ENCODE results near the gene GALNT9.

GRCh38 chr12:132321321-132322118 is 7.9 kb downstream of the GALNT9 start:
- TF ChIP-seq CTCF (IDR thresholded peaks at IDR 0.05; ENCODE audit: poor library complexity, severe bottlenecking) = no peak
- TF ChIP-seq EZH2 (IDR thresholded peaks at IDR 0.05; ENCODE audit: borderline replicate concordance, insufficient read depth, low read length, poor library complexity, severe bottlenecking) = no peak
- no peak for TF ChIP-seq SMC3 (conservative IDR thresholded peaks at IDR 0.05; ENCODE audit: poor library complexity)
- no peak for TF ChIP-seq EP300 (conservative IDR thresholded peaks at IDR 0.05; ENCODE audit: poor library complexity, severe bottlenecking)
- TF ChIP-seq POLR2AphosphoS5 (IDR thresholded peaks at IDR 0.05) = no peak
- no peak for TF ChIP-seq RAD21 (conservative IDR thresholded peaks at IDR 0.05)
- TF ChIP-seq, protein P1, sequence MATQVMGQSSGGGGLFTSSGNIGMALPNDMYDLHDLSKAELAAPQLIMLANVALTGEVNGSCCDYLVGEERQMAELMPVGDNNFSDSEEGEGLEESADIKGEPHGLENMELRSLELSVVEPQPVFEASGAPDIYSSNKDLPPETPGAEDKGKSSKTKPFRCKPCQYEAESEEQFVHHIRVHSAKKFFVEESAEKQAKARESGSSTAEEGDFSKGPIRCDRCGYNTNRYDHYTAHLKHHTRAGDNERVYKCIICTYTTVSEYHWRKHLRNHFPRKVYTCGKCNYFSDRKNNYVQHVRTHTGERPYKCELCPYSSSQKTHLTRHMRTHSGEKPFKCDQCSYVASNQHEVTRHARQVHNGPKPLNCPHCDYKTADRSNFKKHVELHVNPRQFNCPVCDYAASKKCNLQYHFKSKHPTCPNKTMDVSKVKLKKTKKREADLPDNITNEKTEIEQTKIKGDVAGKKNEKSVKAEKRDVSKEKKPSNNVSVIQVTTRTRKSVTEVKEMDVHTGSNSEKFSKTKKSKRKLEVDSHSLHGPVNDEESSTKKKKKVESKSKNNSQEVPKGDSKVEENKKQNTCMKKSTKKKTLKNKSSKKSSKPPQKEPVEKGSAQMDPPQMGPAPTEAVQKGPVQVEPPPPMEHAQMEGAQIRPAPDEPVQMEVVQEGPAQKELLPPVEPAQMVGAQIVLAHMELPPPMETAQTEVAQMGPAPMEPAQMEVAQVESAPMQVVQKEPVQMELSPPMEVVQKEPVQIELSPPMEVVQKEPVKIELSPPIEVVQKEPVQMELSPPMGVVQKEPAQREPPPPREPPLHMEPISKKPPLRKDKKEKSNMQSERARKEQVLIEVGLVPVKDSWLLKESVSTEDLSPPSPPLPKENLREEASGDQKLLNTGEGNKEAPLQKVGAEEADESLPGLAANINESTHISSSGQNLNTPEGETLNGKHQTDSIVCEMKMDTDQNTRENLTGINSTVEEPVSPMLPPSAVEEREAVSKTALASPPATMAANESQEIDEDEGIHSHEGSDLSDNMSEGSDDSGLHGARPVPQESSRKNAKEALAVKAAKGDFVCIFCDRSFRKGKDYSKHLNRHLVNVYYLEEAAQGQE (IDR thresholded peaks at IDR 0.05; ENCODE audit: borderline replicate concordance) = no peak
